Glutamatergic neuron (in vitro differentiated cells): Measurements from ENCODE around the gene TNNT3. TPM values are rescaled to one million over a fixed set of nuclear protein-coding genes. Genes with fewer than 3 reads are reported as not detected.

Experiments
- DNase-seq: peaks from one replicate; pipeline ENCODE4 v3.0.0; 2022
- H3K27ac Mint-ChIP-seq: one replicate; pipeline ENCODE4 v1.8.0; 2020; ENCODE audit warnings: mild to moderate bottlenecking, mixed read lengths, inconsistent platforms; ENCODE audit not compliant: unreplicated experiment
- H3K27me3 Mint-ChIP-seq: one replicate; pipeline ENCODE4 v1.8.0; 2020; ENCODE audit warnings: mild to moderate bottlenecking, moderate library complexity, mixed read lengths, inconsistent platforms; ENCODE audit not compliant: unreplicated experiment
- H3K36me3 Mint-ChIP-seq: one replicate; pipeline ENCODE4 v1.8.0; 2020; ENCODE audit warnings: mild to moderate bottlenecking, mixed read lengths, inconsistent platforms; ENCODE audit not compliant: unreplicated experiment
- H3K4me1 Mint-ChIP-seq: one replicate; pipeline ENCODE4 v1.8.0; 2020; ENCODE audit warnings: mild to moderate bottlenecking, low read depth, mixed read lengths, inconsistent platforms; ENCODE audit not compliant: unreplicated experiment
- H3K4me3 Mint-ChIP-seq: one replicate; pipeline ENCODE4 v1.8.0; 2020; ENCODE audit warnings: mild to moderate bottlenecking, mixed read lengths, inconsistent platforms; ENCODE audit not compliant: unreplicated experiment
- H3K9me3 Mint-ChIP-seq: one replicate; pipeline ENCODE4 v1.8.0; 2020; ENCODE audit warnings: mild to moderate bottlenecking, moderate library complexity, mixed read lengths, inconsistent platforms; ENCODE audit not compliant: unreplicated experiment
- CTCF ChIP-seq: fragments of 200-600 bp; sonication (generic); IDR thresholded peaks from one replicate; pipeline ENCODE4 v1.5.0; 2021; ENCODE audit not compliant: partially characterized antibody, unreplicated experiment
- total RNA-seq: library from RNA; stranded (reverse); fragmentation: NEBNext Ultra II Directional; extraction: Animal tissue kit (Norgen Biotek cat#: 25700); gene quantifications from one replicate; pipeline ENCODE4 v1.2.1, GENCODE V29; 2021; ENCODE audit not compliant: unreplicated experiment

TNNT3 gene
- total RNA-seq, 1 donor from 2014 or later, result not detected

DNA sequence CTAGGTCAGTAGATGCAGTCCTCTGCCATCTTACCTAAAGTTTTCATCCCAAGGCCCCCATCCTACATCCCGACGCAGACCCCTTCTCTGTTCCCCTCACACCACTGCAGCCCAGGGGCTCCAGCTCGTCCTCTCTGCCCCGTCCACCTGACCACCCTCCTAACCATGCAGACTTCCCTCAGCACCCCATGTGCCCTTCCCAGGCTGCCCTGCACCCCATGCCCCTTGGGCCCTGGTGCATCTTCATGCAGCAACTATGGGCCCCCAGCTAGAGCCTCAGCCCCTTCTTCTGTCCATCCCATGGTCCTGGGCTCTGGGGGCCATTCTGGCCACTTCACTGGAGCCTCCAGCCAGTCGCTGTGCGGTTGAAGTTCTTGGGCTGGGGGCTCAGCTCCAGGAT lies 30.7 kb upstream of the TNNT3 start:
- DNase-seq, result no peak
- H3K27ac Mint-ChIP-seq, result no peak overlapping the region
- TF ChIP-seq CTCF, result no peak
- no peak overlapping the region for H3K4me3 Mint-ChIP-seq
- no peaks in the 10 kb centered on the region for H3K36me3 Mint-ChIP-seq
- no peaks in the 10 kb centered on the region for H3K4me1 Mint-ChIP-seq
- H3K27me3 Mint-ChIP-seq, result peaks cover under 1% of the 10 kb centered on the region
- H3K9me3 Mint-ChIP-seq, result no peaks in the 10 kb centered on the region

DNA sequence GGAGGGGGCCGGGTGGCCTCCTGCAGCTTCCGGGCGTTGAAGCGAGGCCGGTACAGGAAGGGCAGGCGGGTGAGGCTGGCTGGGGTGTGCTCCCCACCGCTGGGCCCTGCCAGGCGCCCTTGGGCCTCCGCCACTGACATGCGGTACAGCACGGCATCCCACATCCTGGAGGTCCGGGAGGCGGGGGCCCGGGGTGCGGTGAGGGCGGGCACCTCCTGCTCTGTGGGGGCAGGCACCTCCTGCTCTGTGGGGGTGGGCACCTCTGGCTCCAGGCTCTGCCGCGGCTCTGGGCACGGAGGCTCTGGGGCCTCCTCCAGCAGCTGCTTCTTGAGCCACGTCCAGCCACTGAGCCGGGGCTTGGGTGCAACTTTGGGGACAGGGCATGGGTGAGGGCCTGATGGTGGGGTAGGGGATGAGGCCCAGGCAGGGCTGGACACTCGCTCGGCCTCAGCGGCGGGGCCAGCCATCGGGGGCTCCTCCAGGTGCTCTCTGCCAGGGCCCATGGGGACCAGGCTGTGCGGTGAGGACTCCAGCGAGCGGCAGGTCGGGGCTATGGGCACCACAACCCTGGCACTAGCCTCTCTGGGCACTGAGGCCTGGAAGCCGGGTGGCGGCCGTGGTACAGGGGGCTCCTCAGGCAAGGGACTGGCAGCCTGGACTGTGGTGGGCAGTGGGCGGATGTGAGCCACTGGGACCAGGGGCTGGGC lies 30.1 kb upstream of the TNNT3 start:
- H3K27ac Mint-ChIP-seq, result no peak overlapping the region
- no peaks in the 10 kb centered on the region for H3K36me3 Mint-ChIP-seq
- H3K4me1 Mint-ChIP-seq, result no peaks in the 10 kb centered on the region
- no peak for TF ChIP-seq CTCF
- no peaks in the 10 kb centered on the region for H3K27me3 Mint-ChIP-seq
- no peak overlapping the region for H3K4me3 Mint-ChIP-seq
- no peaks in the 10 kb centered on the region for H3K9me3 Mint-ChIP-seq
- DNase-seq, result no peak

DNA sequence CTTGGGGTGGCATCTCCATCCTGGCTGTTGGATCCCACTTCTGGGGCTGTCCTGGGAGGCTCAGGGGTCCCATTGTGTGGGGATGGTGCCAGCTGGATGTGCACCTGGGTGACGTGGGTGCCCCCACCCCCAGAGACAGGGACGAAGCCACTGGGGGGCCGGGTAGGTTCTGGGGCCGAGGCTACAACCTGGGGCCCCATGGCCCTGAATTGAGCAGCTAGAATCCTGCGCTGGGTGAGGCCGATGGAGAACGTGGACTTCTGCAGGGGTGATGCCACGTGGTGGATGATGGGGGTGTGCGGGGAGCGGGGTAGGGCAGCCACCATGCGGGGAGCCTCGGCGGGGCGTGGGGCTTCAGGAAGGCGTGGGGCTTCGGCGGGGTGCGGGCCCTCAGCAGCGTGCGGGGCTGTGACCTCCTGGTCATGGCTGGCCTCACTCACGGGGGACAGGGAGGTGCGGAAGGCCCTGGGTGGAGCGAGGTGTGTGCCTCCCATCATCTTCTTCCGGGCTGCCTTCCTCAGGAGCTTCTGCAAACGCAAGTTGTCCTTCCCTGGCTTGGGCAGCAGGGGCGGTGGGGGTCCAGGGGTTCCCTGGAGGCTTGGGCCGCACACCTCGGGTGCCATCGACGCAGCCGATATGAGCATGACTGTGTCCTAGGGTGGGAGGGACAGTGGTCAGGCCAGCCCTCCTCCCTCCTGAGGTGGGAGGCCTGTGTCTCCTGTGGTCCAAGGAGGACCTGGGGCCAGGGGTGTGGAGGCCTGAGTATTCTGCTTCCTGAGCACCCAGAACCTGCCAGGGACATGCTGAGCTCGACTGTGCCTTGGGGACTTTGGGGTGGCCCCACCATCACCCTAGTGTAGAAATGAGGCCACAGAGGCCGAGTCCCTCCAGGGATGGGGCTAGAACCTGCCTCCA lies 29.3 kb upstream of the TNNT3 start:
- Mint-ChIP-seq H3K9me3 (peaks cover 2% of the 10 kb centered on the region), H3K4me1 (no peaks in the 10 kb centered on the region), H3K4me3 (no peak overlapping the region), H3K27ac (no peak overlapping the region), H3K36me3 (no peaks in the 10 kb centered on the region), H3K27me3 (no peaks in the 10 kb centered on the region)
- TF ChIP-seq CTCF, result no peak
- DNase-seq, result no peak

- Mint-ChIP-seq H3K27me3 (no peaks in the 10 kb centered on the region), H3K9me3 (peaks cover 2% of the 10 kb centered on the region), H3K36me3 (no peaks in the 10 kb centered on the region), H3K27ac (no peak overlapping the region), H3K4me1 (no peaks in the 10 kb centered on the region), H3K4me3 (no peak overlapping the region)
- no peak for TF ChIP-seq CTCF
- no peak for DNase-seq
Measured at GRCh38 chr11:1890856-1891830, 28.4 kb upstream of the TNNT3 start.
